Tibial nerve (tissue), 4 donors: ENCODE measurements around the gene NOXO1.

Experiments
- EP300 ChIP-seq, 2 donors: sonication (generic); formaldehyde crosslinking; IDR thresholded peaks; one replicate each; pipeline ENCODE4 v1.6.1; 2017; ENCODE audit warnings: antibody characterized with exemption in 2 of 2, mild to moderate bottlenecking in 1 of 2
- POLR2A ChIP-seq, 2 donors: fragments of 450-650 bp; IDR thresholded peaks; one replicate each; pipeline ENCODE4 v1.6.1; 2017; ENCODE audit warnings: antibody characterized with exemption in 2 of 2, mild to moderate bottlenecking in 2 of 2, moderate library complexity in 2 of 2
- TF ChIP-seq, protein P1 (sequence below), 5 experiments: fragments of 200-600 bp in 3 of 5; fragments of 450-650 bp in 2 of 5; sonication (generic) in 3 of 5; IDR thresholded peaks; one replicate each; pipeline ENCODE4 v1.5.1; 2016 to 2019; ENCODE audit warnings: antibody characterized with exemption in 5 of 5, mild to moderate bottlenecking in 3 of 5, moderate library complexity in 2 of 5

DNA sequence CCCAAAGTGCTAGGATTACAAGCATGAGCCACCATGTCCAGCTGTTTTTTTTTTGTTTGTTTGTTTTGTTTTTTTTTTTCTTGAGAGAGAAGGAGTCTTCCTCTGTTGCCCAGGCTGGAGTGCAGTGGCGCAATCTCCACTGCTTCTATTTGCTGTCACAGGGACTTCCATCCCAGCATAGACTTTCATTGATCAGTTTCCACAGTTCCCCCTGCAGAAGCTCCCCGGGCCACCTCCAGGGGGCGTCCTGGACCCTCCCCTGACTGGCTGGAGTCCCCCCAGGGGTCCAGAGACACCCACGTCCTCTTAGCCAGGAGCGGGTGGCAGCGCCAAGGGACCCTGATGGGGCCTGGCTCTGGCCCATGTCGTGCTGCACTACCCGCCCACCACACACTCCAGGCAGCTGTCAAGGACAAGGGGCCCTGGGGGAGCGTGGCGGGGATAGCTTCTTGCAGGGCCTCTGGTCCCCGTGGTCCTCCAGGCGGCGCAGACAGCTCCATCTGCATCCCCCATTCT lies 35.2 kb upstream of the NOXO1 start:
- TF ChIP-seq, protein P1, sequence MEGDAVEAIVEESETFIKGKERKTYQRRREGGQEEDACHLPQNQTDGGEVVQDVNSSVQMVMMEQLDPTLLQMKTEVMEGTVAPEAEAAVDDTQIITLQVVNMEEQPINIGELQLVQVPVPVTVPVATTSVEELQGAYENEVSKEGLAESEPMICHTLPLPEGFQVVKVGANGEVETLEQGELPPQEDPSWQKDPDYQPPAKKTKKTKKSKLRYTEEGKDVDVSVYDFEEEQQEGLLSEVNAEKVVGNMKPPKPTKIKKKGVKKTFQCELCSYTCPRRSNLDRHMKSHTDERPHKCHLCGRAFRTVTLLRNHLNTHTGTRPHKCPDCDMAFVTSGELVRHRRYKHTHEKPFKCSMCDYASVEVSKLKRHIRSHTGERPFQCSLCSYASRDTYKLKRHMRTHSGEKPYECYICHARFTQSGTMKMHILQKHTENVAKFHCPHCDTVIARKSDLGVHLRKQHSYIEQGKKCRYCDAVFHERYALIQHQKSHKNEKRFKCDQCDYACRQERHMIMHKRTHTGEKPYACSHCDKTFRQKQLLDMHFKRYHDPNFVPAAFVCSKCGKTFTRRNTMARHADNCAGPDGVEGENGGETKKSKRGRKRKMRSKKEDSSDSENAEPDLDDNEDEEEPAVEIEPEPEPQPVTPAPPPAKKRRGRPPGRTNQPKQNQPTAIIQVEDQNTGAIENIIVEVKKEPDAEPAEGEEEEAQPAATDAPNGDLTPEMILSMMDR (IDR thresholded peaks at IDR 0.05), result no peak
- TF ChIP-seq POLR2A (IDR thresholded peaks at IDR 0.05), result no peak
- no peak for TF ChIP-seq EP300 (IDR thresholded peaks at IDR 0.05)
